Body of pancreas (tissue), 4 donors: ENCODE measurements around the gene SIN3B.

ENCODE experiments used
- POLR2A ChIP-seq, 3 donors: fragments of 450-650 bp; IDR thresholded peaks; one replicate each; pipeline ENCODE4 v1.6.1; 2016; ENCODE audit warnings: antibody characterized with exemption in 3 of 3, mild to moderate bottlenecking in 2 of 3
- TF ChIP-seq, protein P1 (sequence below), 7 experiments: fragments of 450-650 bp in 4 of 7; fragments of 200-600 bp in 3 of 7; sonication (generic) in 3 of 7; IDR thresholded peaks; one replicate each; pipeline ENCODE4 v1.5.1; 2016 to 2019; ENCODE audit warnings: antibody characterized with exemption in 7 of 7

DNA sequence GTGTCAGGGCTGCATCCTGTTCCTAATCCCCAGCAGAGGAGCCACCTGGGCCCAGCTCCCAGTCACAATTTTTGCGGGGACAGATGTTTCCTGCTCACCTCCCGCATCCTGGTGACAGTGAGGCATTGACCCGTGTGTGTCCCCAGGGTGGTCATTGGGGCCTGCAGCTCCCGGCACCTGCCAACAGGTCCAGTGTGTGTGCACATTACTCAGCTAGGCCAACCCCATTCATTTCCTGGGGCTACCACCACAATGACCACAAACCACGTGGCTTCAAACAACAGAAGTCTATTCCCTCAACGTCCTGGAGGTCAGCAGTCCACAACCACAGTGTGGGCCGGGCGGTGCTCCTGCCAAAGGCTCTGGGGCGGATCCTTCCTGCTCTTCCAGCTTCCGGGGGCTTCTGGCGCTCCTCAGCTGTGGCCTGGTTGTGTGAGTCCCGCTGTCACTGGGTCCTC lies 47.7 kb downstream of the SIN3B start:
- TF ChIP-seq, protein P1, sequence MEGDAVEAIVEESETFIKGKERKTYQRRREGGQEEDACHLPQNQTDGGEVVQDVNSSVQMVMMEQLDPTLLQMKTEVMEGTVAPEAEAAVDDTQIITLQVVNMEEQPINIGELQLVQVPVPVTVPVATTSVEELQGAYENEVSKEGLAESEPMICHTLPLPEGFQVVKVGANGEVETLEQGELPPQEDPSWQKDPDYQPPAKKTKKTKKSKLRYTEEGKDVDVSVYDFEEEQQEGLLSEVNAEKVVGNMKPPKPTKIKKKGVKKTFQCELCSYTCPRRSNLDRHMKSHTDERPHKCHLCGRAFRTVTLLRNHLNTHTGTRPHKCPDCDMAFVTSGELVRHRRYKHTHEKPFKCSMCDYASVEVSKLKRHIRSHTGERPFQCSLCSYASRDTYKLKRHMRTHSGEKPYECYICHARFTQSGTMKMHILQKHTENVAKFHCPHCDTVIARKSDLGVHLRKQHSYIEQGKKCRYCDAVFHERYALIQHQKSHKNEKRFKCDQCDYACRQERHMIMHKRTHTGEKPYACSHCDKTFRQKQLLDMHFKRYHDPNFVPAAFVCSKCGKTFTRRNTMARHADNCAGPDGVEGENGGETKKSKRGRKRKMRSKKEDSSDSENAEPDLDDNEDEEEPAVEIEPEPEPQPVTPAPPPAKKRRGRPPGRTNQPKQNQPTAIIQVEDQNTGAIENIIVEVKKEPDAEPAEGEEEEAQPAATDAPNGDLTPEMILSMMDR (IDR thresholded peaks at IDR 0.05), result no peak
- TF ChIP-seq POLR2A (IDR thresholded peaks at IDR 0.05), result no peak
